ENCODE measurements around the gene C2CD2L. TPM values are rescaled to one million over a fixed set of nuclear protein-coding genes. Genes with fewer than 3 reads are reported as not detected.

Gene C2CD2L
- total and polyA plus RNA-seq, 2 of the 13 experiments (the other 11 are each of a cell fraction or from before 2014, with no cell fraction given) = 3.7 to 5.5 TPM

GRCh38 chr11:119166368-119167076 is 59.4 kb downstream of the C2CD2L start (continued):
- TF ChIP-seq, protein P1, sequence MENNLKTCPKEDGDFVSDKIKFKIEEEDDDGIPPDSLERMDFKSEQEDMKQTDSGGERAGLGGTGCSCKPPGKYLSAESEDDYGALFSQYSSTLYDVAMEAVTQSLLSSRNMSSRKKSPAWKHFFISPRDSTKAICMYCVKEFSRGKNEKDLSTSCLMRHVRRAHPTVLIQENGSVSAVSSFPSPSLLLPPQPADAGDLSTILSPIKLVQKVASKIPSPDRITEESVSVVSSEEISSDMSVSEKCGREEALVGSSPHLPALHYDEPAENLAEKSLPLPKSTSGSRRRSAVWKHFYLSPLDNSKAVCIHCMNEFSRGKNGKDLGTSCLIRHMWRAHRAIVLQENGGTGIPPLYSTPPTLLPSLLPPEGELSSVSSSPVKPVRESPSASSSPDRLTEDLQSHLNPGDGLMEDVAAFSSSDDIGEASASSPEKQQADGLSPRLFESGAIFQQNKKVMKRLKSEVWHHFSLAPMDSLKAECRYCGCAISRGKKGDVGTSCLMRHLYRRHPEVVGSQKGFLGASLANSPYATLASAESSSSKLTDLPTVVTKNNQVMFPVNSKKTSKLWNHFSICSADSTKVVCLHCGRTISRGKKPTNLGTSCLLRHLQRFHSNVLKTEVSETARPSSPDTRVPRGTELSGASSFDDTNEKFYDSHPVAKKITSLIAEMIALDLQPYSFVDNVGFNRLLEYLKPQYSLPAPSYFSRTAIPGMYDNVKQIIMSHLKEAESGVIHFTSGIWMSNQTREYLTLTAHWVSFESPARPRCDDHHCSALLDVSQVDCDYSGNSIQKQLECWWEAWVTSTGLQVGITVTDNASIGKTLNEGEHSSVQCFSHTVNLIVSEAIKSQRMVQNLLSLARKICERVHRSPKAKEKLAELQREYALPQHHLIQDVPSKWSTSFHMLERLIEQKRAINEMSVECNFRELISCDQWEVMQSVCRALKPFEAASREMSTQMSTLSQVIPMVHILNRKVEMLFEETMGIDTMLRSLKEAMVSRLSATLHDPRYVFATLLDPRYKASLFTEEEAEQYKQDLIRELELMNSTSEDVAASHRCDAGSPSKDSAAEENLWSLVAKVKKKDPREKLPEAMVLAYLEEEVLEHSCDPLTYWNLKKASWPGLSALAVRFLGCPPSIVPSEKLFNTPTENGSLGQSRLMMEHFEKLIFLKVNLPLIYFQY (CRISPR knock-in tag; IDR thresholded peaks at IDR 0.05; ENCODE audit: borderline replicate concordance) = no peak
- no peak for TF ChIP-seq RBM22 (optimal IDR thresholded peaks at IDR 0.05; ENCODE audit: low read length)
- TF ChIP-seq SP2 (CRISPR knock-in tag; IDR thresholded peaks at IDR 0.05) = no peak
- no peak for TF ChIP-seq PHB2 (IDR thresholded peaks at IDR 0.05; ENCODE audit: partially characterized antibody)
- TF ChIP-seq POGZ (CRISPR knock-in tag; IDR thresholded peaks at IDR 0.05) = no peak
- TF ChIP-seq HOXD1 (CRISPR knock-in tag; IDR thresholded peaks at IDR 0.05) = no peak
- no peak for TF ChIP-seq ZSCAN29 (CRISPR knock-in tag; conservative IDR thresholded peaks at IDR 0.05)
- TF ChIP-seq SAFB2 (CRISPR knock-in tag; IDR thresholded peaks at IDR 0.05; ENCODE audit: borderline replicate concordance, low read depth) = no peak
- no peak for TF ChIP-seq MAF1 (CRISPR knock-in tag; IDR thresholded peaks at IDR 0.05; ENCODE audit: borderline replicate concordance)
- peak; percentile 49 for TF ChIP-seq TEAD3 (CRISPR knock-in tag; optimal IDR thresholded peaks at IDR 0.05; ENCODE audit: borderline replicate concordance)
- TF ChIP-seq ETV5 (CRISPR knock-in tag; IDR thresholded peaks at IDR 0.05; ENCODE audit: borderline replicate concordance) = no peak
- TF ChIP-seq ZSCAN21 (CRISPR knock-in tag; IDR thresholded peaks at IDR 0.05; ENCODE audit: borderline replicate concordance) = no peak
- TF ChIP-seq ZNF235 (CRISPR knock-in tag; IDR thresholded peaks at IDR 0.05; ENCODE audit: borderline replicate concordance) = no peak
- peak; percentile 46; the same call in 1 of the 2 replicates for TF ChIP-seq FOSL1 (CRISPR knock-in tag; IDR thresholded peaks at IDR 0.05; ENCODE audit: borderline replicate concordance)
- no peak for TF ChIP-seq TBX3 (IDR thresholded peaks at IDR 0.05; ENCODE audit: borderline replicate concordance)
- peak; percentile 88 for TF ChIP-seq FOSL2 (CRISPR knock-in tag; IDR thresholded peaks at IDR 0.05)
- TF ChIP-seq, protein P2, sequence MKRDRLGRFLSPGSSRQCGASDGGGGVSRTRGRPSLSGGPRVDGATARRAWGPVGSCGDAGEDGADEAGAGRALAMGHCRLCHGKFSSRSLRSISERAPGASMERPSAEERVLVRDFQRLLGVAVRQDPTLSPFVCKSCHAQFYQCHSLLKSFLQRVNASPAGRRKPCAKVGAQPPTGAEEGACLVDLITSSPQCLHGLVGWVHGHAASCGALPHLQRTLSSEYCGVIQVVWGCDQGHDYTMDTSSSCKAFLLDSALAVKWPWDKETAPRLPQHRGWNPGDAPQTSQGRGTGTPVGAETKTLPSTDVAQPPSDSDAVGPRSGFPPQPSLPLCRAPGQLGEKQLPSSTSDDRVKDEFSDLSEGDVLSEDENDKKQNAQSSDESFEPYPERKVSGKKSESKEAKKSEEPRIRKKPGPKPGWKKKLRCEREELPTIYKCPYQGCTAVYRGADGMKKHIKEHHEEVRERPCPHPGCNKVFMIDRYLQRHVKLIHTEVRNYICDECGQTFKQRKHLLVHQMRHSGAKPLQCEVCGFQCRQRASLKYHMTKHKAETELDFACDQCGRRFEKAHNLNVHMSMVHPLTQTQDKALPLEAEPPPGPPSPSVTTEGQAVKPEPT (CRISPR knock-in tag; IDR thresholded peaks at IDR 0.05; ENCODE audit: low read depth) = no peak
- TF ChIP-seq ZIK1 (CRISPR knock-in tag; IDR thresholded peaks at IDR 0.05; ENCODE audit: borderline replicate concordance, low read depth) = no peak
- TF ChIP-seq ZNF414 (CRISPR knock-in tag; IDR thresholded peaks at IDR 0.05) = no peak
- TF ChIP-seq ZNF121 (CRISPR knock-in tag; IDR thresholded peaks at IDR 0.05) = peak; percentile 68; the same call in 1 of the 2 replicates
- TF ChIP-seq SRF (IDR thresholded peaks at IDR 0.05; ENCODE audit: low read depth, low read length) = no peak
- no peak for TF ChIP-seq ZNF619 (CRISPR knock-in tag; IDR thresholded peaks at IDR 0.05)
- TF ChIP-seq RARA (CRISPR knock-in tag; IDR thresholded peaks at IDR 0.05) = no peak
- TF ChIP-seq MEIS1 (CRISPR knock-in tag; IDR thresholded peaks at IDR 0.05; ENCODE audit: borderline replicate concordance) = no peak
- peak; percentile 23 for TF ChIP-seq SKI (IDR thresholded peaks at IDR 0.05; ENCODE audit: partially characterized antibody)
- peak; percentile 20; the same call in 1 of the 2 replicates for TF ChIP-seq SALL1 (CRISPR knock-in tag; IDR thresholded peaks at IDR 0.05)

Data from HepG2 (cell line).